ENCODE measurements around the gene MRPL55.

GRCh38 chr1:228101614-228101993 lies 7.5 kb downstream of the MRPL55 start:
- TF ChIP-seq CTCF (IDR thresholded peaks at IDR 0.05; ENCODE audit: low read depth, low read length) (no peak), POLR2A (IDR thresholded peaks at IDR 0.05; ENCODE audit: extremely low read depth, insufficient read length) (no peak)
